ENCODE measurements around the gene ZNF337.
"Not testable (repeated sequence)": the region's sequence is repeated elsewhere in the genome, so short reads cannot be mapped to it uniquely, and the experiment has no call there.

ZNF337 gene

DNA sequence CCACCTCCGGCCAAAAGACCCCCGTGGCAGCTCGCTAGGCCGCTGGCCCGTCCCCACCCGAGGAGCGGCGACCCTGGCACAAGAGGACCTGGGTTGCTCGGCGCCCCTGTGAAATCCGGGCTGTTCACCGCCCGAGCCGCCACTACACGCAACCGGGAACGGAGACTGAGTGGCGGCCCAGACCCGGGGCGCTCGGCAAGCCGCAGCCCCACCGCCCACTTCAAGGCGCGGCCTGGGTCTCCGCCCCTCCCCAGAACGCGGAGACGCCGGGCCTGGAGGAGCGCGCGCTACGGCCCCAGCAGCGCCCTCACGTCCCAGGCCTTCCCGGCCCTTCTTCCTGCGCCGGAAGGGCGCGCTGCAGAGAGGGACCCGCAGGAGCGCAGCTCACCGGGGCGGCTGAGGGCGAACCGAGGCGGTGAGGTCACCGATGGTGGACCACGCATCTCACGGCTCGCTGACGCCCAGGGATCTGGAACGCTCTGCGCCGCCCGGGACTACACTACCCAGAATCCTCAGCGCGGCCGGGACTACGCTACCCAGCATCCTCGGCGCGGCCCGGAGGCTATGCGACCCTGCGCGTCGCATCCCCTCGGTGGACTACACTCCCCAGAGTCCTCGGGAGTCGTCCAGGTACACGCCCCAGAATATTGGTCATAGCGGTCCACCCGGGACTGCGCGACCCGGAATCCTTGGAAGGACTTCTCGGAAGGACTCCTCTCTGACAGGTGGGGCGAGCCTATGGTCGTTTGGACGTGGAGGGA is at the start of gene ZNF337:
TSS of gene ZNF337 (minus strand) at position 483 of the 761 bp plus-strand sequence. CDS start 10,436 bp downstream, outside the sequence.
- peak; percentile 94 for DNase-seq

DNA sequence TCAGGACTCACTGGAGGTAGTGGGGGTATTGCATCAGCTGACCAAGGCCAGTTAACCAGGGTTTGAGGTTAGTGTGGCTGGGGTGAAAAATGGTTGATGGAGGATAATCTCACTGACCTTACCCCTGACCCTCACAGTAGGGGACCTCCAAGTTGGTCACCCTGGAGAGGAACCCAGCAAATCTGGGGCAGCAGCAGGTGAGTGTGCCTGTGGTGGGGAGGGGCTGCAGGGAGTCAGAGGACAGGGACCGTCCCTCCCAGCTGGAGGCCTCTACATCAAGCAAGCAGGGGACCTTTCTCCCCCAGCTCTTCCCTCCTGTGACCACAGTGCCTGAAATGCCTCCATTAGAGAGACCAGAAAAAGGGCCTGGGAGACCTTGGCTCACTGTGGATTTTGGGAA is 49.1 kb upstream of the ZNF337 start:
- no peak for DNase-seq

DNA sequence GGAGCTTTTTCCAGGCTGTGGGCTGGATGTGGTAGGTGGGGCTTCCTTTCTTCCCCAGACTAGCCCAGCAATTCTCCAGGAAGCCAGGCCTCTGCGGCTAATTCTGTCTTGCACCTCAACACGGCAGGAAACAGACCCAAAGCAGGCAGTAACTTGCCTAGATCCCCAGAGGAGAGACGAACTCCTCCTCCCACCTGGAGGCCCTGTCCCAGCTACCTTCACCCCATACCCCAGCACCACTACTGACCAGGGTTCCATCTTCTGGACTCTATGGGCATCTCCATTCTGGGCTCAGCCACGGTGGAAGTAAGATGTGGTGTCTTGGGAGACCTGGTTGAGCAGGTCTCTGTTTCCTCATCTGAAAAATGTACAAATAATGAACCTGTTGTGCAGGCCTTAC is 48.4 kb upstream of the ZNF337 start:
- DNase-seq: no peak

DNA sequence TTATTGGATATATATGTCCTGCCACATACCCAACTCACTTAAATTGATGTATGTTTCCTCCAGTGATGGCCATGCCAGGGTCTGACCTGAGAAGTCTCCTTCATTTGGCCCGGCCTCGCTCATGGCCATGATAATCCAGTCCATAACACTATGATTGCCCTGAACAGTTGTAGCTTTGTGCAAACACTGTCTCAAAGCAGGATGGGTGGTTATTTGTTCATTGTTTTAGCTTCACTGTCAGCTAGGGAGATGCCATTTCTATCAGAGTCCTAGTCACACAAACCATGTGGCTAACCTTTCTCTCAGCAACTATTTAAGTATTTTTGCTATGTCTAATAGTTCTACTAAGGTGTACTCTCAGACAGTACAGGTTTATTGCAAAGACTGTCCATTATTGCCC is 47.6 kb upstream of the ZNF337 start:
- no peak for DNase-seq

DNA sequence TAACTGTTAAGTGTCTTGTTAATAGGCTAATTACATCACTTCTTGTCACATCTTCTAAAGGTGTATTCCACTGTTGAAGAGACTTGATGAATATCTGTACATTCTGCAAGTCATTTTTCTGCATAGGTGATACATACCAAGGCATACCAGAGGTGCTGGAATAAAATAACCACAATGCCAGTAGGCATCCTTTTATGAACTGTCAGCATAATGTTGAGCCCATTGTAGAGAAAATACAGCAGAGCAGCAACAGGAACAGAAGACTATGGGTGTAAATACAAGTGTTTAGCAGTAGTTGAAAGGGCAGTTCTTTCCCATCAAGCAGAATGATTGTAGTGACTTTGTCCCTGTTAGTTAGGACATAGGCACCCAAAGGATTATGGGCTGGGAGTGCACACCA is 44.4 kb upstream of the ZNF337 start:
- no peak for DNase-seq

DNA sequence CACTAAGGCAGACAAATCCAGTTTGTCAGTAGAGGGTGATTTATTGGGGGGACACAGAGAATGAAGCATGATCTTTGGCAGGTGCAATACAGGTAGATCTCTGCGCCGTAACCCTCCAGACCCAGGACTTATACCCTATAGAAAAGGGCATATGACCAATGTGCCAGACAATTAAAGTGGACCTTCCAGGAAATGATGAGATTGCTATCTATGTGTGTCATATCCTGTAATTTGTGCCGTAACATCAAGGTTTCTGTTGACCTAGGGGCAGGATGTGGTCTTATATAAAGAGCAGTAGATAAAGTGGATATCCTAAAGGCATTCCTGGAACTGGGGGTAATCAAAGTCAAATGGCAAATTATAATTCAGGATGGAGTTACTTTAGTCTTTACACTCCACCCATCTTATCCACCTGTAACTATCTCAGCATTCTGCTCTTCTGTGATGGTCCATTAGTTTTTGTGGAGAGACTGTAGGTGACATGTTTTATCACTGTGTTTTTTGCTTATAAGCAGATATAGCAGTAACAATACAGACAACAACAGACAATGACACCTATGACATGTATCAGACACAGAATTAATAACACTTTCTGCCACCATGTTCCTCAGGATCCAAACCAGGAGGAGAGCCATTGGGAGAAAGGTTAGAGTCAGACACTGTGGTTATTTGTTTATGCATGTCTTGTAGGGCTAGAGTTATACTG is 43.1 kb upstream of the ZNF337 start:
- DNase-seq: peak; percentile 63

DNA sequence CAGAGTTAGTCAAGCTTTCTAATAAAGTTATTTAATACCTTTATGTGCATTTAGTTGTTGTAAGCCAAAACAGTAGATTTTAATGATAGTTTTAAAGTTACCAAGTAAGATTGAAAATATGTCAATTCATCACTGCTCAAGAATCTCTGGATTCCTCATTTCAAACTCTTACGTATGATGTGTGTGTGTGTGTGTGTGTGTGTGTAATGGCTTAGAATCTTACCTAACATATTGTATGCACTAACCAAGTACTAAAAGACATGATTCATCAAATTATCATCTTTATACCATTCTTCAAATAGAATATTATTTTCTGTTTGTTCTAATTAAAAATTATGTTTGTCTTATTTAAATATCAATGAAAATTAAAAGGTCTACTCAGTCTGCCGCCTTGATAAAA is 41.5 kb upstream of the ZNF337 start:
- DNase-seq: no peak

DNA sequence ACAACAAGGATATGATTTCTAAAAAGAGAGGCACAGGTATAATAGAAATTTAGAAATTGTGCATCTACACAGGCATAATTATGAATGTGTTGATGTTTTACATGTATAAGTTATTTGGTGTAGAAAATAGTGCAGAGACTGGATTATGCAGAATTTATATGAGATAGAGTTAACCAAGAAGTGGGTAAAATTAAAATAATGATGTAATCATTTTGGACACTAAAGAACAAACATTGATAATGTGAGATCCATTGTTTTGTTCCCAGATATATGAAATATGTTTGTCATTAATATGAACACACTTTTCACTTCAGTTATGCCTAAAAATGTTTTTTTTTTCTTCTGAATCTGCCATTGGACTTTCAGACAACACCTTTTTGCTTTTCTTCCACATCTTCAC is 37.2 kb upstream of the ZNF337 start:
- no peak for DNase-seq

DNA sequence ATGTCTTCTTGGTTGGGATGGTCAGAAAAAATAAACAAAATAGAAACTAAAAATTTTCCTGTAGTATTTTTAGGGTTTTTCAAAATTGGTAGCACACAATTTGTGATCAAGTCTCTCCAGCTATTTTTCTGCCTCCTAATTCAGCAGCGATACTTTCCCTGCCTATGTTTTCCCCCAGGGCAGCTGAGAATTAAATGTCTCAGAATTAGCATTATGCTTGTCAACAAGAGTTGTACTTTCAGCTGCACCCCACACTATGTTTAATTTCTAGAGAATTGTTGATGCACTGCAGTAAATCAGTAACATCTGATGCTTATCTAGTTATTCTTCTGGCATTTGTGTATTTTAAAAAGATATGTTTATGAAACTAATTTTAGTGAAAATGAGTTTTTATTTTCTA is 34.2 kb upstream of the ZNF337 start:
- DNase-seq: no peak

DNA sequence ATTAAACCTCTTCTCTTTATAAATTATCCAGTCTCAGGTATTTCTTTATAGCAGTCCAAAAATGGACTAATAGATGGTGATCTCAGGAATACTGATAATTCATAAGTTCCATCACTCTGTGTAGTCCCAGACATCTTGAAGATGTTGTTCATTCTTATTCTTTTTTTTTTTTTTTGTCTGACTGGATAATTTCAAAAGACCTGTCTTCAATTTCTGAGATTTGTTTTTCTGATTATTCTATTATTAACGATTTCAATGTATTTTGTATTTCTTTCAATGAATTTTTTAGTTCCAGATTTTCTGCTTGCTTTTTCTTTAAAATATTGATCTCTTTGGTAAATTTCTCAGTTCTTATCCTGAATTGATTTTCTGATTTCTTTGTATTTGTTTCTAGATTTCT is 29.7 kb upstream of the ZNF337 start:
- no peak for DNase-seq

DNA sequence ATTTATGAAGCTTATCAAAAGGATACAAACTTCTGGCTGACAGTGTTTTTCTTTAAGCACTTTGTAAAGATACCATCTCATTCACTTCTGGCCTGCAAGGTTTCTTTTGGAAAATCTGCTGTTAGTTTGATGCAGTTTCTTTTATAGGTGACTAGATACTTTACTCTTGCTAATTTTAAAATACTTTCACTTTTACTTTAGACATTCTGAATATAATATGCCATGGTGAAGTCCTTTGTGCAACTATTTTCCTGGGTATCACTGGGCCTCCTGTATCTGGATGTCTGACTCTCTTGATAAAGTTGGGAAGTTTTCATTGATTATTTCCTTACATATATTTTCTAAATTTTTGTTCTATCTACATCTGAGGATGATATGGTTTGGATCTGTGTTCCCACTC is 29.0 kb upstream of the ZNF337 start:
- DNase-seq: no peak

DNA sequence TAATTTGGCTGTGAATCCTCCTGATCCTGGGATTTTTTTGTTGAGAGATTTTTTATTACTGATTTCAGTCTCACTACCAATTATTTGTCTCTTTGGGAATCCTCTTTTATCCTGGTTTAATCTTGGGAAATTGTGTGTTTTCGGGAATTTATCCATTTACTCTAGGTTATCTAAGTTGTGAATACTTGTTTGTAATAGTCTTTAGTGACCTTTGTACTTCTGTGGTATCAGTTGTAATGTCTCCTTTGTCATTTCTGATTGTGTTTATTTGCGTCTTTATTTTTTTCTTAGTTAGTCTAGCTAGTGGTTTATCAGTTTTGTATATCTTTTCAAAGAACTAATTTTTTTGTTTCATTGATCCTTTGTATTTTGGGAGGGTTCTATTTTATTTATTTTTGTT is 27.3 kb upstream of the ZNF337 start:
- DNase-seq: no peak

DNA sequence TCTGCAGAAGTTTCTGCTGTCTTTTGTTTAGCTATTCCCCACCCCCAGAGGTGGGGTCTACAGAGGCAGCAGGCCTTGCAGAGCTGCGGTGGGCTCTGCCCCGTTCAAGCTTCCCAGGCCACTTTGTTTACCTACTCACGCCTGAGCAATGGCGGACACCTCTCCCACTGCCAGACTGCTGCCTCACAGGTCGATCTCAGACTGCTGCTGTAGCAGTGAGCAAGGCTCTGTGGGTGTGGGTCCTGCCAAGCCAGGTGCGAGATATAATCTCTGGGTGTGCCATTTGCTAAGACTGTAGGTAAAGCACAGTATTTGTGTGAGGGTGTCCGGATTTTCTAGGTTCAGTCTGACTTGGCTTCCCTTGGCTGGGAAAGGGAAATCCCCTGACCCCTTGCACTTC is 23.6 kb upstream of the ZNF337 start:
- no peak for DNase-seq

DNA sequence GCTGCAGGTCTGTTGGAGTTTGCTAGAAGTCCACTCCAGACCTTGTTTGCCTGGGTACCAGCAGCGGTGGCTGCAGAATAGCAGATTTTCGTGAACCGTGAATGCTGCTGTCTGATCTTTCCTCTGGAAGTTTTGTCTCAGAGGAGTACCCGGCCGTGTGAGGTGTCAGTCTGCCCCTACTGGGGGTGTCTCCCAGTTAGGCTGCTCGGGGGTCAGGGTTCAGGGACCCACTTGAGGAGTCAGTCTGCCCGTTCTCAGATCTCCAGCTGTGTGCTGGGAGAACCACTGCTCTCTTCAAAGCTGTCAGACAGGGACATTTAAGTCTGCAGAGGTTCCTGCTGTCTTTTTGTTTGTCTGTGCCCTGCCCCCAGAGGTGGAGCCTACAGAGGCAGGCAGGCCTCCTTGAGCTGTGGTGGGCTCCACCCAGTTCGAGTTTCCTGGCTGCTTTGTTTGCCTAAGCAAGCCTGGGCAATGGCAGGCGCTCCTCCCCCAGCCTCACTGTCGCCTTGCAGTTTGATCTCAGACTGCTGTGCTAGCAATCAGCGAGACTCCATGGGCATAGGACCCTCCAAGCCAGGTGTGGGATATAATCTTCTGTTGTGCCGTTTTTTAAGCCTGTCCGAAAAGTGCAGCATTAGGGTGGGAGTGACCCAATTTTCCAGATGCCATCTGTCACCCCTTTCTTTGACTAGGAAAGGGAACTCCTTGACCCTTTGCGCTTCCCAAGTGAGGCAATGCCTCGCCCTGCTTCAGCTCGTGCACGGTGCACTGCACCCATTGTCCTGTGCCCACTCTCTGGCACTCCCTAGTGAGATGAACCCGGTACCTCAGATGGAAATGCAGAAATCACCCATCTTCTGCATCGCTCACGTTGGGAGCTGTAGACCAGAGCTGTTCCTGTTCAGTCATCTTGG is 22.5 kb upstream of the ZNF337 start:
- peak; percentile 67 for DNase-seq

DNA sequence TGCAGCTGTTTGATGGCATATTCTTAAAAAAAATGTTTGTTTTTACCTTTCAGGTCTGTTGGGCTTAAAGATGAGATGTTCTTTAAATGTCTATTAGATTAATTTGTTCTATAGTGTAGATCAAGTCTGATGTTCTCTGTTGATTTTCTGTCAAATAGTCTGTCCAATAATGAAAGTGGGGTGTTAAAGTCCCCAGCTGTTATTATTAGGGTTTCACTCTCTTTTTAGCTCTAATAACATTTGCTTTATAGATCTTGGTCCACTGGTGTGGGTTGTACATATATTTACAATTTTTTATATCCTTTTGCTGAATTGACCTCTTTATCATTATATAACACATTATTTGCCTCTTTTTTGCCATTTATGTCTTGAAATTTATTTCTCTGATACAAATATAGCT is 11.0 kb upstream of the ZNF337 start:
- DNase-seq: no peak

DNA sequence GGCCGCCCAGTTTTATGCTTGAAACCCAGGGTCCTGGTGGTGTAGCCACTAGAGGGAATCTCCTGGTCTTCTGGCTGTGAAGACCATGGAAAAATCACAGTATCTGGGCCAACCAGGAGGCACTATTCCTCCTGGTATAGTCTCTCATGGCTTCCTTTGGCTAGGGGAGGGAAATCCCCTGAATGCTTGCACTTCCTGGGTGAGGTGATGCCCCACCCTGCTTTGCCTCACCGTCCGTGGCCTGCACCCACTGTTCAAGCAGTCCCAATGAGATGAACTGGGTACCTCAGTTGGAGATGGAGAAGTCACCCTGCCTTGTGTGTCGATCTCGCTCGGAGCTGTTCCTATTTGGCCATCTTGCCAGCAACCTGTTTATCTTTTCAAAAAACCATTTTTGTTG is 10.1 kb upstream of the ZNF337 start:
- peak; percentile 68 for DNase-seq

DNA sequence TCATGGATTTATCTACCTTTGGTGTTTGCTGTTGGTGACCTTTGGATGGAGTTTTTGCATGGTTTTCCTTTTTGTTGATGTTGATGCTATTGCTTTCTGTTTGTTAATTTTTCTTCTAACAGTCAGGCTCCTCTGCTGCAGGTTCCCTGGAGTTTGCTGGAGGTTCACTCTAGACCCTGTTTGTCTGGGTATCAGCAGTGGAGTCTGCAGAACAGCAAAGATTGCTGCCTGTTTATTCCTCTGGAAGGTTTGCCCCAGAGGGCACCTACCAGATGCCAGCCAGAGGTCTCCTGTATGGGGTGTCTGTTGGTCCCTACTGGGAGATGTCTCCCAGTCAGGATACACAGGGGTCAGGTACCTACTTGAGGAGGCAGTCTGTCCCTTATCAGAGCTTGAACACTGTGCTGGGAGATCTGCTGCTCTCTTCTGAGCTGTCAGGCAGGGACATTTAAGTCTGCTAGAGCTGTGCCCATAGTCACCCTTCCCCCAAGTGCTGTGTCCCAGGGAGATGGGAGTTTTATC is 9.2 kb upstream of the ZNF337 start:
- no peak for DNase-seq

DNA sequence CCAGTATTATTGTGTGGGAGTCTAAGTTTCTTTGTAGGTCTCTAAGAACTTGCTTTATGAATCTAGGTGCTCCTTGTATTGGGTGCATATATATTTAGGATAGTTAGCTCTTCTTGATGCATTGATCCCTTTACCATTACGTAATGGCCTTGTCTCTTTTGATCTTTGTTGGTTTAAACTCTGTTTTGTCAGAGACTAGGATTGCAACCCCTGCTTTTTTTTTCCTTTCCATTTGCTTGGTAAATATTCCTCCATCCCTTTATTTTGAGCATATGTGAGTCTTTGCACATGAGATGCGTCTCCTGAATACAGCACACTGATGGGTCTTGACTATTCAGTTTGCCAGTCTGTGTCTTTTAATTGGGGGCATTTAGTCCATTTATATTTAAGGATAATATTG is 7.7 kb upstream of the ZNF337 start:
- DNase-seq: not testable (repeated sequence)

DNA sequence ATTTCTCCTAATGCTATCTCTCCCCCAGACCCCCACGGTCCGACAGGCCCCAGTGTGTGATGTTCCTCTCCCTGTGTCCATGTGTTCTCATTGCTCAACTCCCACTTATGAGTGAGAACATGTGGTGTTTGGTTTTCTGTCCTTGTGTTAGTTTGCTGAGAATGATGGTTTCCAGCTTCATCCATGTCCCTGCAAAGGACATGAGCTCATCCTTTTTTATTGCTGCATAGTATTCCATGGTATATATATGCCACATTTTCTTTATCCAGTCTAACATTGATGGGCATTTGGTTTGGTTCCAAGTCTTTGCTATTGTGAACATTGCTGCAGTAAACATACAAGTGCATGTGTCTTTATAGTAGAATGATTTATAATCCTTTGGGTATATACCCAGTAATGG is 4.2 kb upstream of the ZNF337 start:
- not testable (repeated sequence) for DNase-seq

DNA sequence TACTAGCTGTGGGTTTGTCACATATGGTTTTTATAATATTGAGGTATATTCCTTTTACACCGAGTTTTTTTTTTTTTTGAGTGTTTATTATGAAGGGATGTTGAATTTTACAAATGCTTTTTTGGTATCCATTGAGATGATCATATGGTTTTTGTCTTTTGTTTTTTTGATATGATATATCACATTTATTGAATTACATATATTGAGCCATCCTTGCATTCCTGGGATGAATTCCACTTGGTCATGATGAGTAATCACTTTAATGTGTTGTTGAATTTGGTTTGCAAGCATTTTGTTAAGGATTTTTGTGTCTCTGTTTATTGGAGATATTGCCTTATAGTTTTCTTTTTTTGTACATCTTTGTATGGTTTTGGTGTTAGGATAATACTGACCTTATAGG is 3.3 kb upstream of the ZNF337 start:
- DNase-seq: no peak

DNA sequence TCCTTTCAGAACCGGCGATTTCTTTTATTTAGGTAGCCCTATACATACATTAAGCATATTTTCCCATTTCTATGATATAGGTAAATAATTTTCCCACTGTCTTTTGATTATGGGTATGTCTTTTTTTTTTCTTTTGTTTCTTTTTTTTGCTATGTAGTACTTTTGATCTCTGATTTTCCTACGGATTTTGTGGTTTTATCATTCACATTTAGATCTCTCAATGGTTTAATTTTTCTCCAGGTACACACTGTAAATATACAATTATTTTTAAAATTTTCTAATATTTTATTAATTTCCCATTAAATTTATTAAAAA is 436 bp upstream of the ZNF337 start:
- DNase-seq: no peak

DNA sequence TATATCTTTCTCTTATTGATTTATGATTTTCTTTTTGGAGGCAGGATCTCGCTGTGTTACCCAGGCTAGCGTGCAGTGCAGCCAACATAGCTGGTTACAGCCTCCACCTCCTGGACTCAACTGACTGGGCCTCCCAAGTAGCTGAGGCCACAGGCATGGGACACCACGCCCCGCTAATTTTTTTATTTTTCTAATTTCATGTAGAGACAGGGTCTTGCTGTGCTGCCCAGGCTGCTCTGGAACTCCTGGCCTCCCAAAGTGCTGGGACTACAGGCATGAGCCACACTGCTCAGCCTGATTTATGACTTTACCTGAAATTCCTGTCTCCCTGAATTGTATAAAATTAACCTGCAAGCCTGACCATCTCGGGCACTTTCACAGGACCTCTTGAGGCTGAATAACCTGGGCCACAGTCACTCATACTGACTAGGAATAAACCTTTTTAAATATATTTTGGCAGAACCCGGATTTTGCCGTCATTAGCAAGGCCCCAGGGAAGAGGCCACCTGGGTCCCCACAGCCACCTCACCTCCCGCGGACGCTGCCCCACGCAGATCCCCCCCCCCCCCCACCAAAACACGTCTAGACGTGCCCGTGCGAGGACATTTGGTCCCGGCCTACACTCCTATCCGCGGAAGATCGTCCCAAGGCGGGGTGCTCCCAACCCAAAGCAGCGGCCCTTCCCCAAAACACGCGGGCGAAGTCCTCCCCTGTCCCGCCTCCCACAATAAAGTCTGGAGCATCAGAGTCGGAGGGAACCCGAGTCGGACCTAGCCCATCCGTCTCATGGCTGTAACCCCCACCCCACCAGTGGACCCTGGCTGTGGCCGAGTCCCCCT is 902 bp downstream of the ZNF337 start:
- DNase-seq: peak; percentile 6

DNA sequence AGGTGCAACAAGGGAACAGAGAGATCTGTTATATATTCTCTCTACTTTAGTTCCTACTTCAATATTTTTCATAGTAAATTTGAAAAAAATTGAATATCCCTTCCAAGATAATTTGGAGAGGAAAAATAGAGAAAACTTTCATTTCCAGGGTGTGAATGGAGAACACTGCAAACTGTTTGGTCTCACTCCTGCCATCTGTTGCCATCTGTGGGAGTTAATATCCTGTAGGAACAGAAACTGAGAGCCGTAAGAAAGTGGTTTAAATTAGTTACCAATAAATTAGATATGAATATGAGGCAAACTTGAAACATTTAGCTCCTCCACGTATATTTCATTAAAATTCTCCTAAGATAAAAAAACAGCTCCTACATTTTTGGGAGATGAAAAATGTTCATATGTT is 4.2 kb downstream of the ZNF337 start:
- no peak for DNase-seq

Data from CD4-positive, alpha-beta T cell treated with Interleukin-17A for 1 hour (primary cell).